ENCODE results near the gene STRN3.
"Not testable (repeated sequence)": the region's sequence is repeated elsewhere in the genome, so short reads cannot be mapped to it uniquely, and the experiment has no call there.

STRN3 gene

GRCh38 chr14:30957813-30958370, 68.3 kb downstream of the STRN3 start:
- peak overlapping the region; percentile 79 for H3K27ac Mint-ChIP-seq
- H3K9me3 Mint-ChIP-seq: no peaks in the 10 kb centered on the region
- H3K36me3 Mint-ChIP-seq (ENCODE audit: low read depth): peaks cover 49% of the 10 kb centered on the region
- no peak overlapping the region for H3K4me3 Mint-ChIP-seq
- no peak for DNase-seq
- TF ChIP-seq CTCF (IDR thresholded peaks at IDR 0.05): no peak
- peaks cover 8% of the 10 kb centered on the region for H3K4me1 Mint-ChIP-seq
- no peaks in the 10 kb centered on the region for H3K27me3 Mint-ChIP-seq (ENCODE audit: low read depth, poor library complexity)

- Mint-ChIP-seq H3K9me3 (no peaks in the 10 kb centered on the region), H3K27me3 (ENCODE audit: low read depth, poor library complexity) (no peaks in the 10 kb centered on the region), H3K4me3 (no peak overlapping the region), H3K4me1 (no peaks in the 10 kb centered on the region), H3K27ac (no peak overlapping the region), H3K36me3 (ENCODE audit: low read depth) (peaks cover 73% of the 10 kb centered on the region)
- no peak for DNase-seq
- TF ChIP-seq CTCF (IDR thresholded peaks at IDR 0.05): no peak
Measured at GRCh38 chr14:30949651-30950050, 76.5 kb downstream of the STRN3 start.

GRCh38 chr14:30943694-30944093, 82.5 kb downstream of the STRN3 start:
- H3K27ac Mint-ChIP-seq: peak overlapping the region; percentile 54
- no peaks in the 10 kb centered on the region for H3K27me3 Mint-ChIP-seq (ENCODE audit: low read depth, poor library complexity)
- H3K4me1 Mint-ChIP-seq: no peaks in the 10 kb centered on the region
- H3K9me3 Mint-ChIP-seq: no peaks in the 10 kb centered on the region
- DNase-seq: no peak
- H3K36me3 Mint-ChIP-seq (ENCODE audit: low read depth): peaks cover 48% of the 10 kb centered on the region
- TF ChIP-seq CTCF (IDR thresholded peaks at IDR 0.05): no peak
- no peak overlapping the region for H3K4me3 Mint-ChIP-seq

GRCh38 chr14:30940886-30941285, 85.3 kb downstream of the STRN3 start:
- peaks cover 38% of the 10 kb centered on the region for H3K36me3 Mint-ChIP-seq (ENCODE audit: low read depth)
- no peaks in the 10 kb centered on the region for H3K9me3 Mint-ChIP-seq
- no peak for DNase-seq
- H3K27ac Mint-ChIP-seq: peak overlapping the region; percentile 9
- no peaks in the 10 kb centered on the region for H3K4me1 Mint-ChIP-seq
- no peaks in the 10 kb centered on the region for H3K27me3 Mint-ChIP-seq (ENCODE audit: low read depth, poor library complexity)
- H3K4me3 Mint-ChIP-seq: no peak overlapping the region
- TF ChIP-seq CTCF (IDR thresholded peaks at IDR 0.05): no peak

- TF ChIP-seq CTCF (IDR thresholded peaks at IDR 0.05): no peak
- Mint-ChIP-seq H3K9me3 (no peaks in the 10 kb centered on the region), H3K36me3 (ENCODE audit: low read depth) (peaks cover 47% of the 10 kb centered on the region), H3K27ac (no peak overlapping the region), H3K27me3 (ENCODE audit: low read depth, poor library complexity) (no peaks in the 10 kb centered on the region), H3K4me1 (no peaks in the 10 kb centered on the region), H3K4me3 (no peak overlapping the region)
- DNase-seq: no peak
Measured at GRCh38 chr14:30938617-30939016, 87.6 kb downstream of the STRN3 start.

- Mint-ChIP-seq H3K36me3 (ENCODE audit: low read depth) (peaks cover 35% of the 10 kb centered on the region), H3K9me3 (no peaks in the 10 kb centered on the region), H3K27ac (no peak overlapping the region), H3K4me3 (no peak overlapping the region), H3K27me3 (ENCODE audit: low read depth, poor library complexity) (no peaks in the 10 kb centered on the region), H3K4me1 (no peaks in the 10 kb centered on the region)
- TF ChIP-seq CTCF (IDR thresholded peaks at IDR 0.05): no peak
- no peak for DNase-seq
Measured at GRCh38 chr14:30935445-30935844, 90.7 kb downstream of the STRN3 start.

- not testable (repeated sequence) for DNase-seq; H3K27me3 Mint-ChIP-seq (ENCODE audit: low read depth, poor library complexity); H3K4me3 Mint-ChIP-seq; H3K9me3 Mint-ChIP-seq; H3K4me1 Mint-ChIP-seq; H3K27ac Mint-ChIP-seq
- H3K36me3 Mint-ChIP-seq (ENCODE audit: low read depth): peaks cover 35% of the 10 kb centered on the region
Measured at GRCh38 chr14:30933937-30934336, 92.2 kb downstream of the STRN3 start.

All from nephron progenitor cell (in vitro differentiated cells).